ENCODE results near the gene PRSS36. TPM values are rescaled to one million over a fixed set of nuclear protein-coding genes. Genes with fewer than 3 reads are reported as not detected.
A peak's percentile ranks its signal among the peaks of the same experiment; 100 is the strongest.

Gene PRSS36
- total RNA-seq, 1 experiment from 2014 or later = 0.66 TPM

DNA sequence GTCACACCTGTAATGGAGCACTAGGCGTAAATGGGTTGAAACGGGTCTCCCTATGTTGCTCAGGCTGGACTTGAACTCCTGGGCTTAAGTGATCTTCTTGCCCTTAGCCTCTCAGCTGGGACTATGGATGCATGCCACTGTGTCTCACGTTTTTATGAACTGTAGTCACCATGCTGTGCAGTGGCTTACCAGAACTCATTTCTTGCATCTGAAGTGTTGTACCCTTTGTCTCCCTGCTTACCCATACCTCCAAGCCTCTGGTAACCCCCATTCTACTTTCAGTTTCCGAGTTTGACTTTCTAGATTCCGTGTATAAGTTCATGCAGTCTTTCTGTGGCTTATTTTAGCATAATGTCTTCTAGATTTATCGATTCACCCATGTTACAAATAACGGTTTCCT, 45.0 kb upstream of the PRSS36 start:
- Histone ChIP-seq H3K27ac (ENCODE audit: insufficient read length, low read depth, low read length) (no peak overlapping the region), H3K56ac (ENCODE audit: insufficient read length, low read depth, low read length) (no peak overlapping the region), H3K9me3 (ENCODE audit: control insufficient read depth, low read depth, low read length) (no peaks in the 10 kb centered on the region), H3K27me3 (ENCODE audit: insufficient read depth, low read length) (no peaks in the 10 kb centered on the region), H4K20me1 (ENCODE audit: control insufficient read depth, insufficient read depth, insufficient read length) (no peaks in the 10 kb centered on the region), H2AFZ (ENCODE audit: low read length) (no peak overlapping the region), H3K9ac (ENCODE audit: extremely low read depth, insufficient read length, low read length) (no peak overlapping the region), H4K5ac (ENCODE audit: insufficient read length, low read depth, low read length) (no peak overlapping the region), H3K4me1 (ENCODE audit: insufficient read depth, low read length) (no peaks in the 10 kb centered on the region), H3K18ac (ENCODE audit: insufficient read length, low read depth, low read length) (no peak overlapping the region), H2BK15ac (ENCODE audit: low read depth, low read length) (no peak overlapping the region), H2BK20ac (ENCODE audit: low read depth, low read length, poor library complexity, severe bottlenecking) (no peak overlapping the region), H2BK120ac (ENCODE audit: low read depth, low read length, poor library complexity, severe bottlenecking) (no peak overlapping the region), H2AK5ac (ENCODE audit: insufficient read length, low read length) (no peak overlapping the region), H4K8ac (replicated peaks; ENCODE audit: insufficient read length, low read depth, low read length) (no peak overlapping the region), H3K23ac (ENCODE audit: insufficient read length, low read depth, low read length) (no peak overlapping the region), H3K14ac (ENCODE audit: insufficient read depth, low read length) (no peak overlapping the region), H2BK5ac (ENCODE audit: insufficient read length, low read length) (no peak overlapping the region), H3K4ac (ENCODE audit: low read depth, low read length) (no peak overlapping the region), H3K79me1 (ENCODE audit: insufficient read depth, low read depth, low read length, poor library complexity, severe bottlenecking) (no peaks in the 10 kb centered on the region), H3K4me2 (ENCODE audit: insufficient read depth, insufficient read length, low read length) (no peak overlapping the region), H4K91ac (ENCODE audit: insufficient read length, low read depth, low read length) (no peak overlapping the region), H2BK12ac (ENCODE audit: insufficient read length, low read depth, low read length) (no peak overlapping the region), H3K23me2 (ENCODE audit: insufficient read length, low read depth, low read length, poor library complexity, severe bottlenecking) (no peaks in the 10 kb centered on the region), H3T11ph (ENCODE audit: low read length) (no peak overlapping the region), H3K79me2 (ENCODE audit: insufficient read depth, low read length) (0 out of 2 replicates have a peak, but pooled peaks cover 2% of the 10 kb centered on the region)
- Mint-ChIP-seq H3K27ac (peak overlapping the region in 1 of 3 experiments; percentile 32; a peak in 1 of 7 replicates), H3K27me3 (ENCODE audit: low read depth) (no peaks in the 10 kb centered on the region; the same call in 1 of the 2 replicates), H3K9me3 (no peaks in the 10 kb centered on the region), H3K4me1 (peaks cover 0 to 5% of the 10 kb centered on the region in 2 experiments; a peak in 1 of 4 replicates), H3K4me3 (no peak overlapping the region; a peak in 1 of 5 replicates), H3K36me3 (ENCODE audit: insufficient read depth in 1 of 3, low read depth in 3 of 3) (peaks cover 54 to 89% (median 75%) of the 10 kb centered on the region in 3 experiments)
- WGBS (ENCODE audit: extremely low coverage, insufficient read length, low lambda C conversion rate) = no CpG with 5 or more reads among the region's 7 CpGs
- no peak for DNase-seq
- TF ChIP-seq, protein P1, sequence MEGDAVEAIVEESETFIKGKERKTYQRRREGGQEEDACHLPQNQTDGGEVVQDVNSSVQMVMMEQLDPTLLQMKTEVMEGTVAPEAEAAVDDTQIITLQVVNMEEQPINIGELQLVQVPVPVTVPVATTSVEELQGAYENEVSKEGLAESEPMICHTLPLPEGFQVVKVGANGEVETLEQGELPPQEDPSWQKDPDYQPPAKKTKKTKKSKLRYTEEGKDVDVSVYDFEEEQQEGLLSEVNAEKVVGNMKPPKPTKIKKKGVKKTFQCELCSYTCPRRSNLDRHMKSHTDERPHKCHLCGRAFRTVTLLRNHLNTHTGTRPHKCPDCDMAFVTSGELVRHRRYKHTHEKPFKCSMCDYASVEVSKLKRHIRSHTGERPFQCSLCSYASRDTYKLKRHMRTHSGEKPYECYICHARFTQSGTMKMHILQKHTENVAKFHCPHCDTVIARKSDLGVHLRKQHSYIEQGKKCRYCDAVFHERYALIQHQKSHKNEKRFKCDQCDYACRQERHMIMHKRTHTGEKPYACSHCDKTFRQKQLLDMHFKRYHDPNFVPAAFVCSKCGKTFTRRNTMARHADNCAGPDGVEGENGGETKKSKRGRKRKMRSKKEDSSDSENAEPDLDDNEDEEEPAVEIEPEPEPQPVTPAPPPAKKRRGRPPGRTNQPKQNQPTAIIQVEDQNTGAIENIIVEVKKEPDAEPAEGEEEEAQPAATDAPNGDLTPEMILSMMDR (conservative IDR thresholded peaks at IDR 0.05) = no peak

All from H9 (cell line).